Endothelial cell of umbilical vein (primary cell): ENCODE data around the gene CSN3.

Experiments used
- EZH2 ChIP-seq: IDR thresholded peaks from 2 replicates; pipeline ENCODE4 v1.6.1; 2012; ENCODE audit warnings: borderline replicate concordance, low read depth, mild to moderate bottlenecking, moderate library complexity, low read length, inconsistent platforms; ENCODE audit not compliant: severe bottlenecking
- JUN ChIP-seq: IDR thresholded peaks from 2 replicates; pipeline ENCODE4 v1.6.1; 2011; ENCODE audit warnings: borderline replicate concordance, low read depth; ENCODE audit not compliant: insufficient read length, insufficient read depth
- MYC ChIP-seq: IDR thresholded peaks from one replicate; pipeline ENCODE4 v1.6.1; 2011; ENCODE audit warnings: mild to moderate bottlenecking, low read depth, low read length
- POLR2A ChIP-seq: IDR thresholded peaks from 2 replicates; pipeline ENCODE4 v1.6.1; 2012; ENCODE audit warnings: low read depth, mild to moderate bottlenecking, control low read depth, low read length
- POLR2AphosphoS5 ChIP-seq: IDR thresholded peaks from 2 replicates; pipeline ENCODE4 v1.6.1; 2012; ENCODE audit warnings: low read depth, mild to moderate bottlenecking, control low read depth, low read length, moderate library complexity; ENCODE audit not compliant: insufficient read depth
- TF ChIP-seq, protein P1 (sequence below), 2 donors: IDR thresholded peaks; 1 replicate in 1 of 2; 2 replicates in 1 of 2; pipeline ENCODE4 v1.5.1; 2011; ENCODE audit warnings: low read length in 2 of 2, mild to moderate bottlenecking in 2 of 2, moderate library complexity in 2 of 2, control low read depth in 1 of 2, inconsistent platforms in 1 of 2, low read depth in 1 of 2; ENCODE audit not compliant: insufficient read depth in 1 of 2; ENCODE audit errors: extremely low read depth in 1 of 2
- TF ChIP-seq, protein P2 (sequence below): IDR thresholded peaks from 2 replicates; pipeline ENCODE4 v1.6.1; 2011; ENCODE audit not compliant: insufficient read depth, insufficient read length

DNA sequence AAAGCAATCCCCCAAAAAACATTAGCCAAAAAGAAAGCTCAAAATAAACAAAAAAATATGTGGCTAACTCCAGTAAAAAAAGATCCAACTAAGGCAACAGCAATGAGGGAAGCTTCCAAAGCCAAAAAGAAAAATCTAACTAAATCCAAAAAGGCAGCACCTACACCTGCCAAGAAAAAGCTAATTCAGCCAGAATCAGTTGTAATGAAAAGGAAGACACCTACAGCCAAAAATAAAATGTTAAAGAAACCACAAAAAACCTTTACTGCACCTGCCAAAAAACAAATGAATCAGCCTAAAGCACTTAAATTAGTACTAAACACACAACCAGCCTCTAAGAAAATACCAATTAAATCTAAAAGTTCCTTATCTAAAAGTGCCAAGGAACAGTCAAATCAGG lies 55.2 kb downstream of the CSN3 start:
- no peak for TF ChIP-seq EZH2
- no peak for TF ChIP-seq POLR2AphosphoS5
- TF ChIP-seq POLR2A = no peak
- TF ChIP-seq, protein P1, sequence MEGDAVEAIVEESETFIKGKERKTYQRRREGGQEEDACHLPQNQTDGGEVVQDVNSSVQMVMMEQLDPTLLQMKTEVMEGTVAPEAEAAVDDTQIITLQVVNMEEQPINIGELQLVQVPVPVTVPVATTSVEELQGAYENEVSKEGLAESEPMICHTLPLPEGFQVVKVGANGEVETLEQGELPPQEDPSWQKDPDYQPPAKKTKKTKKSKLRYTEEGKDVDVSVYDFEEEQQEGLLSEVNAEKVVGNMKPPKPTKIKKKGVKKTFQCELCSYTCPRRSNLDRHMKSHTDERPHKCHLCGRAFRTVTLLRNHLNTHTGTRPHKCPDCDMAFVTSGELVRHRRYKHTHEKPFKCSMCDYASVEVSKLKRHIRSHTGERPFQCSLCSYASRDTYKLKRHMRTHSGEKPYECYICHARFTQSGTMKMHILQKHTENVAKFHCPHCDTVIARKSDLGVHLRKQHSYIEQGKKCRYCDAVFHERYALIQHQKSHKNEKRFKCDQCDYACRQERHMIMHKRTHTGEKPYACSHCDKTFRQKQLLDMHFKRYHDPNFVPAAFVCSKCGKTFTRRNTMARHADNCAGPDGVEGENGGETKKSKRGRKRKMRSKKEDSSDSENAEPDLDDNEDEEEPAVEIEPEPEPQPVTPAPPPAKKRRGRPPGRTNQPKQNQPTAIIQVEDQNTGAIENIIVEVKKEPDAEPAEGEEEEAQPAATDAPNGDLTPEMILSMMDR (IDR thresholded peaks at IDR 0.05; ENCODE audit: extremely low read depth in 1 of 2, insufficient read depth in 1 of 2, low read depth in 1 of 2, low read length in 2 of 2) = no peak
- no peak for TF ChIP-seq JUN
- TF ChIP-seq MYC = no peak
- TF ChIP-seq, protein P2, sequence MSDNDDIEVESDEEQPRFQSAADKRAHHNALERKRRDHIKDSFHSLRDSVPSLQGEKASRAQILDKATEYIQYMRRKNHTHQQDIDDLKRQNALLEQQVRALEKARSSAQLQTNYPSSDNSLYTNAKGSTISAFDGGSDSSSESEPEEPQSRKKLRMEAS = no peak
